ENCODE measurements around the gene TMEM161A. TPM values are rescaled to one million over a fixed set of nuclear protein-coding genes. Genes with fewer than 3 reads are reported as not detected.

The TMEM161A gene
- total and polyA plus RNA-seq, 2 of the 13 experiments (the other 11 are each of a cell fraction or from before 2014, with no cell fraction given): 25.9 to 31.4 TPM

GRCh38 chr19:19170053-19170872 lies 32.0 kb upstream of the TMEM161A start, which contains the start of gene MEF2B:
TSS of gene MEF2B (minus strand) at chr19:19170263. CDS start at chr19:19150735, 19,528 bp downstream.
- H3K27ac ChIP-seq (ENCODE audit: extremely low read length, insufficient read depth, low read length): no peak within 1 kb of the TSS
- no peaks in the 10 kb centered on the region for H3K9me3 ChIP-seq (ENCODE audit: low read length)
- peak; percentile 80 for DNase-seq (ENCODE audit: low spot score)
- intact Hi-C loops (cut with micrococcal nuclease; ENCODE audit: unreplicated experiment) (loop anchor here (5.0 kb wide), 1 partner anchor 33 kb away; the partner anchor contains the start of gene TMEM161A), in situ Hi-C loops (cut with HindIII; ENCODE audit: extremely low pct_ligation_motif_present, low pct_unique_long_range_greater_than_20kb) (no loop called here)
- H3K4me2 ChIP-seq (ENCODE audit: low read depth, low read length): peak within 1 kb of the TSS; percentile 92
- ChIA-PET POLR2A (interaction anchor here (0.6 to 1.4 kb wide), 6 partner anchors 12 to 619 kb away, joined by 3 to 11 read pairs (median 4); partner anchors contain the start of genes BORCS8 and NR2C2AP), CTCF (ENCODE audit: low intra/inter-chr PET ratio, low total read pairs) (no interaction called here)
- no peaks in the 10 kb centered on the region for H3K36me3 ChIP-seq (replicated peaks in 1 of 2; ENCODE audit: control insufficient read depth in 1 of 2, insufficient read depth in 2 of 2, low read length in 2 of 2)
- 30% methylated on average over 35 of the region's 56 CpGs for WGBS (ENCODE audit: low lambda C conversion rate)
- no peak within 1 kb of the TSS for H2AFZ ChIP-seq (ENCODE audit: low read length)
- H3K27me3 ChIP-seq (ENCODE audit: control insufficient read depth in 1 of 2, insufficient read depth in 2 of 2, low read length in 2 of 2): no peaks in the 10 kb centered on the region
- peaks cover 63% of the 10 kb centered on the region for H3K4me1 ChIP-seq (ENCODE audit: insufficient read depth, low read length)
- H3K79me2 ChIP-seq (ENCODE audit: insufficient read depth, low read length): no peaks in the 10 kb centered on the region
- peak; percentile 92 for ATAC-seq
- no TSS peak for BruUV-seq (replicated peaks)
- peak within 1 kb of the TSS; percentile 35 to 70 (median 54) for H3K4me3 ChIP-seq (replicated peaks in 1 of 3; ENCODE audit: insufficient read depth in 1 of 3, low read depth in 2 of 3, low read length in 3 of 3)
- peak; percentile 34 for FAIRE-seq
- H4K20me1 ChIP-seq (ENCODE audit: insufficient read depth, low read length): no peaks in the 10 kb centered on the region
- peak within 1 kb of the TSS; percentile 53 for H3K9ac ChIP-seq (ENCODE audit: insufficient read depth, low read depth, low read length)
- TF ChIP-seq DMAP1 (CRISPR knock-in tag; IDR thresholded peaks at IDR 0.05) (no peak), TBP (CRISPR knock-in tag; IDR thresholded peaks at IDR 0.05) (no peak), NFIC (IDR thresholded peaks at IDR 0.05; ENCODE audit: low read length) (no peak), ZNF850 (CRISPR knock-in tag; conservative IDR thresholded peaks at IDR 0.05) (no peak), ZMYM2 (CRISPR knock-in tag; IDR thresholded peaks at IDR 0.05) (no peak), TGIF2 (CRISPR knock-in tag; IDR thresholded peaks at IDR 0.05) (no peak), MBD4 (IDR thresholded peaks at IDR 0.05; ENCODE audit: borderline replicate concordance, low read length) (no peak), ZNF839 (CRISPR knock-in tag; IDR thresholded peaks at IDR 0.05; ENCODE audit: borderline replicate concordance) (no peak), GLI4 (CRISPR knock-in tag; IDR thresholded peaks at IDR 0.05; ENCODE audit: borderline replicate concordance) (no peak), ARNT (IDR thresholded peaks at IDR 0.05) (no peak), ZNF333 (CRISPR knock-in tag; IDR thresholded peaks at IDR 0.05; ENCODE audit: borderline replicate concordance) (0 out of 2 replicates have a peak, but pooled peaks have one; percentile 4), KAT2B (IDR thresholded peaks at IDR 0.05; ENCODE audit: borderline replicate concordance, low read depth, low read length) (no peak), ZNF431 (CRISPR knock-in tag; IDR thresholded peaks at IDR 0.05; ENCODE audit: borderline replicate concordance, low read depth) (no peak), NFATC3 (CRISPR knock-in tag; IDR thresholded peaks at IDR 0.05) (0 out of 2 replicates have a peak, but pooled peaks have one; percentile 34), CEBPG (CRISPR knock-in tag; IDR thresholded peaks at IDR 0.05) (no peak), SALL1 (CRISPR knock-in tag; IDR thresholded peaks at IDR 0.05) (0 out of 2 replicates have a peak, but pooled peaks have one; percentile 11), ZNF383 (CRISPR knock-in tag; IDR thresholded peaks at IDR 0.05; ENCODE audit: borderline replicate concordance) (no peak), PRPF4 (IDR thresholded peaks at IDR 0.05; ENCODE audit: low read depth, low read length, poor library complexity, severe bottlenecking) (no peak), ZSCAN31 (CRISPR knock-in tag; IDR thresholded peaks at IDR 0.05; ENCODE audit: low read depth) (0 out of 2 replicates have a peak, but pooled peaks have one; percentile 20), AHR (CRISPR knock-in tag; IDR thresholded peaks at IDR 0.05) (no peak), ZNF280B (CRISPR knock-in tag; IDR thresholded peaks at IDR 0.05; ENCODE audit: borderline replicate concordance) (no peak), MYC (CRISPR knock-in tag; IDR thresholded peaks at IDR 0.05; ENCODE audit: borderline replicate concordance) (peak; percentile 56; the same call in 1 of the 2 replicates), ZUFSP (CRISPR knock-in tag; IDR thresholded peaks at IDR 0.05; ENCODE audit: borderline replicate concordance) (no peak), IKZF1 (IDR thresholded peaks at IDR 0.05) (no peak)
